Activated naive CD4-positive, alpha-beta T cell treated with anti-CD3 and anti-CD28 coated beads for 36 hours (primary cell): Measurements from ENCODE around the gene LNPEP. TPM values are rescaled to one million over a fixed set of nuclear protein-coding genes. Genes with fewer than 3 reads are reported as not detected.
A peak's percentile ranks its signal among the peaks of the same experiment; 100 is the strongest.

Source experiments
- CTCF ChIA-PET: fragments of 350-600 bp; sonication (Branson Sonifier 250); formaldehyde crosslinking; loops from one replicate; lab custom pipeline; 2021; ENCODE audit warnings: antibody characterized with exemption; lab: Charles Lee
- DNase-seq: peaks from one replicate; pipeline ENCODE4 v3.0.0-alpha.2; 2020
- H3K27ac Mint-ChIP-seq: one replicate; pipeline ENCODE4 v1.8.0; 2021; ENCODE audit warnings: mild to moderate bottlenecking, mixed read lengths
- H3K27me3 Mint-ChIP-seq: one replicate; pipeline ENCODE4 v1.8.0; 2021; ENCODE audit warnings: low read depth, mixed read lengths
- H3K36me3 Mint-ChIP-seq: one replicate; pipeline ENCODE4 v1.8.0; 2021; ENCODE audit warnings: low read depth, mixed read lengths
- H3K4me1 Mint-ChIP-seq: one replicate; pipeline ENCODE4 v1.8.0; 2021; ENCODE audit warnings: low read depth, mixed read lengths
- H3K4me3 Mint-ChIP-seq: one replicate; pipeline ENCODE4 v1.8.0; 2021; ENCODE audit warnings: mild to moderate bottlenecking, moderate library complexity, mixed read lengths
- H3K9me3 Mint-ChIP-seq: one replicate; pipeline ENCODE4 v1.8.0; 2021; ENCODE audit warnings: mixed read lengths
- intact Hi-C: fragments of 100-400 bp; cut with micrococcal nuclease; formaldehyde crosslinking; loops from one replicate; pipeline ENCODE4 v1.15.1; 2023
- total RNA-seq, 2 experiments: library from RNA; stranded (reverse); gene quantifications; one replicate each; pipeline ENCODE4 v1.2.3, GENCODE V29; 2021

The LNPEP gene
- total RNA-seq, 2 experiments from 2014 or later: 76.1 to 77.7 TPM

GRCh38 chr5:97009212-97009898 lies 73.5 kb downstream of the LNPEP start:
- CTCF ChIA-PET: interaction anchor here (0.6 to 1.8 kb wide), 6 partner anchors 9 to 141 kb away, joined by 3 to 7 read pairs (median 4); no protein-coding TSS in a partner anchor
- intact Hi-C loops: loop anchor here (1.0 to 10.0 kb wide), 6 partner anchors 53 to 475 kb away; no protein-coding TSS in a partner anchor
- Mint-ChIP-seq H3K27me3 (no peaks in the 10 kb centered on the region), H3K4me1 (peaks cover 18% of the 10 kb centered on the region), H3K27ac (peak overlapping the region; percentile 62), H3K9me3 (no peaks in the 10 kb centered on the region), H3K4me3 (no peak overlapping the region), H3K36me3 (peaks cover 36% of the 10 kb centered on the region)
- DNase-seq: no peak

GRCh38 chr5:97009921-97010320 lies 74.0 kb downstream of the LNPEP start:
- CTCF ChIA-PET: interaction anchor here (0.9 to 1.8 kb wide), 4 partner anchors 8 to 141 kb away, joined by 3 to 7 read pairs (median 5); no protein-coding TSS in a partner anchor
- intact Hi-C loops: loop anchor here (1.0 to 10.0 kb wide), 6 partner anchors 53 to 475 kb away; no protein-coding TSS in a partner anchor
- Mint-ChIP-seq H3K9me3 (no peaks in the 10 kb centered on the region), H3K4me1 (peaks cover 18% of the 10 kb centered on the region), H3K27ac (no peak overlapping the region), H3K36me3 (peaks cover 34% of the 10 kb centered on the region), H3K27me3 (no peaks in the 10 kb centered on the region), H3K4me3 (no peak overlapping the region)
- no peak for DNase-seq

- intact Hi-C loops: no loop called here
- H3K4me1 Mint-ChIP-seq: peaks cover 16% of the 10 kb centered on the region
- H3K27ac Mint-ChIP-seq: no peak overlapping the region
- H3K36me3 Mint-ChIP-seq: peaks cover 41% of the 10 kb centered on the region
- DNase-seq: no peak
- no peaks in the 10 kb centered on the region for H3K9me3 Mint-ChIP-seq
- no peaks in the 10 kb centered on the region for H3K27me3 Mint-ChIP-seq
- CTCF ChIA-PET: interaction anchor here (1.4 to 1.9 kb wide), 3 partner anchors 13 to 148 kb away, joined by 3 to 6 read pairs (median 4); no protein-coding TSS in a partner anchor
- no peak overlapping the region for H3K4me3 Mint-ChIP-seq
Observed at GRCh38 chr5:97010606-97011005, 74.7 kb downstream of the LNPEP start.

- Mint-ChIP-seq H3K4me1 (peaks cover 16% of the 10 kb centered on the region), H3K4me3 (no peak overlapping the region), H3K9me3 (no peaks in the 10 kb centered on the region), H3K27me3 (no peaks in the 10 kb centered on the region), H3K27ac (no peak overlapping the region), H3K36me3 (peaks cover 46% of the 10 kb centered on the region)
- intact Hi-C loops: no loop called here
- no peak for DNase-seq
- CTCF ChIA-PET: interaction anchor here (0.8 to 1.9 kb wide), 4 partner anchors 14 to 149 kb away, joined by 3 to 6 read pairs (median 4); no protein-coding TSS in a partner anchor
Observed at GRCh38 chr5:97011567-97011966, 75.7 kb downstream of the LNPEP start.

GRCh38 chr5:97019435-97020117 lies 83.7 kb downstream of the LNPEP start:
- Mint-ChIP-seq H3K4me3 (no peak overlapping the region), H3K27me3 (no peaks in the 10 kb centered on the region), H3K9me3 (no peaks in the 10 kb centered on the region), H3K27ac (no peak overlapping the region), H3K4me1 (peaks cover 18% of the 10 kb centered on the region), H3K36me3 (peaks cover 34% of the 10 kb centered on the region)
- intact Hi-C loops: no loop called here
- DNase-seq: no peak
- CTCF ChIA-PET: interaction anchor here (1.3 kb wide), 1 partner anchor 151 kb away, joined by 5 read pairs; no protein-coding TSS in a partner anchor

GRCh38 chr5:97021416-97021815 lies 85.5 kb downstream of the LNPEP start:
- CTCF ChIA-PET: interaction anchor here (1.2 to 1.4 kb wide), 2 partner anchors 24 to 154 kb away, joined by 4 to 6 read pairs; no protein-coding TSS in a partner anchor

GRCh38 chr5:97022898-97023297 lies 87.0 kb downstream of the LNPEP start:
- Mint-ChIP-seq H3K4me1 (peaks cover 18% of the 10 kb centered on the region), H3K27ac (peak overlapping the region; percentile 24), H3K4me3 (no peak overlapping the region), H3K27me3 (no peaks in the 10 kb centered on the region), H3K36me3 (peaks cover 26% of the 10 kb centered on the region), H3K9me3 (no peaks in the 10 kb centered on the region)
- no peak for DNase-seq
- intact Hi-C loops: no loop called here
- CTCF ChIA-PET: no interaction called here

More at GRCh38 chr5:97021416-97021815, 85.5 kb downstream of the LNPEP start:
- no peaks in the 10 kb centered on the region for H3K27me3 Mint-ChIP-seq
- peaks cover 23% of the 10 kb centered on the region for H3K36me3 Mint-ChIP-seq
- intact Hi-C loops: no loop called here
- peaks cover 18% of the 10 kb centered on the region for H3K4me1 Mint-ChIP-seq
- no peak overlapping the region for H3K27ac Mint-ChIP-seq
- no peak overlapping the region for H3K4me3 Mint-ChIP-seq
- DNase-seq: no peak
- H3K9me3 Mint-ChIP-seq: no peaks in the 10 kb centered on the region

GRCh38 chr5:97026721-97027120 lies 90.8 kb downstream of the LNPEP start:
- H3K27me3 Mint-ChIP-seq: no peaks in the 10 kb centered on the region
- H3K36me3 Mint-ChIP-seq: peaks cover 31% of the 10 kb centered on the region
- no peak for DNase-seq
- H3K4me3 Mint-ChIP-seq: no peak overlapping the region
- no peaks in the 10 kb centered on the region for H3K9me3 Mint-ChIP-seq
- no peak overlapping the region for H3K27ac Mint-ChIP-seq
- intact Hi-C loops: no loop called here
- H3K4me1 Mint-ChIP-seq: peaks cover 16% of the 10 kb centered on the region
- CTCF ChIA-PET: interaction anchor here (2.1 kb wide), 1 partner anchor 135 kb away, joined by 7 read pairs; no protein-coding TSS in a partner anchor

- CTCF ChIA-PET: no interaction called here
- Mint-ChIP-seq H3K27ac (no peak overlapping the region), H3K4me1 (peaks cover 5% of the 10 kb centered on the region), H3K4me3 (no peak overlapping the region), H3K9me3 (no peaks in the 10 kb centered on the region), H3K36me3 (peaks cover 9% of the 10 kb centered on the region), H3K27me3 (no peaks in the 10 kb centered on the region)
- peak; percentile 12 for DNase-seq
- intact Hi-C loops: no loop called here
Observed at GRCh38 chr5:97037819-97038218, 101.9 kb downstream of the LNPEP start.

GRCh38 chr5:97041239-97041638 lies 105.4 kb downstream of the LNPEP start:
- Mint-ChIP-seq H3K27me3 (no peaks in the 10 kb centered on the region), H3K4me3 (no peak overlapping the region), H3K36me3 (peaks cover under 1% of the 10 kb centered on the region), H3K27ac (no peak overlapping the region), H3K4me1 (peaks cover 5% of the 10 kb centered on the region), H3K9me3 (no peaks in the 10 kb centered on the region)
- intact Hi-C loops: loop anchor here (10.0 kb wide), 1 partner anchor 426 kb away; no protein-coding TSS in a partner anchor
- CTCF ChIA-PET: interaction anchor here (0.9 to 1.7 kb wide), 5 partner anchors 44 to 179 kb away, joined by 3 to 5 read pairs (median 3); partner anchors contain the start of gene LIX1
- DNase-seq: no peak

GRCh38 chr5:97042996-97043395 lies 107.1 kb downstream of the LNPEP start:
- CTCF ChIA-PET: interaction anchor here (0.9 to 2.6 kb wide), 6 partner anchors 14 to 174 kb away, joined by 3 to 11 read pairs (median 5); partner anchors contain the start of gene LIX1
- DNase-seq: no peak
- no peak overlapping the region for H3K4me3 Mint-ChIP-seq
- no peak overlapping the region for H3K27ac Mint-ChIP-seq
- H3K36me3 Mint-ChIP-seq: no peaks in the 10 kb centered on the region
- H3K27me3 Mint-ChIP-seq: no peaks in the 10 kb centered on the region
- intact Hi-C loops: loop anchor here (10.0 kb wide), 1 partner anchor 428 kb away; no protein-coding TSS in a partner anchor
- no peaks in the 10 kb centered on the region for H3K4me1 Mint-ChIP-seq
- H3K9me3 Mint-ChIP-seq: no peaks in the 10 kb centered on the region

- no peaks in the 10 kb centered on the region for H3K4me1 Mint-ChIP-seq
- no peaks in the 10 kb centered on the region for H3K36me3 Mint-ChIP-seq
- no peak overlapping the region for H3K27ac Mint-ChIP-seq
- no peaks in the 10 kb centered on the region for H3K9me3 Mint-ChIP-seq
- no peak overlapping the region for H3K4me3 Mint-ChIP-seq
- CTCF ChIA-PET: interaction anchor here (0.9 to 2.6 kb wide), 7 partner anchors 15 to 175 kb away, joined by 3 to 11 read pairs (median 5); partner anchors contain the start of gene LIX1
- no peak for DNase-seq
- H3K27me3 Mint-ChIP-seq: no peaks in the 10 kb centered on the region
- intact Hi-C loops: loop anchor here (10.0 kb wide), 1 partner anchor 429 kb away; no protein-coding TSS in a partner anchor
Observed at GRCh38 chr5:97043511-97043910, 107.6 kb downstream of the LNPEP start.
